Measurements from ENCODE around the gene RANBP1.
"Not testable (repeated sequence)": the region's sequence is repeated elsewhere in the genome, so short reads cannot be mapped to it uniquely, and the experiment has no call there.

The RANBP1 gene

GRCh38 chr22:20115691-20116375 is at the start of gene RANBP1:
Gene RANBP1, plus strand, starts transcription at chr22:20116104. Its CDS starts 81 bp downstream, at chr22:20116185.
- no peak for DNase-seq (ENCODE audit: low read depth)

GRCh38 chr22:20066617-20067383 is 49.1 kb upstream of the RANBP1 start:
- DNase-seq (ENCODE audit: low read depth) = no peak

GRCh38 chr22:20067384-20067682 is 48.6 kb upstream of the RANBP1 start:
- DNase-seq (ENCODE audit: low read depth) = not testable (repeated sequence)

- no peak for DNase-seq (ENCODE audit: low read depth)
Measured at GRCh38 chr22:20068640-20069039, 47.3 kb upstream of the RANBP1 start.

GRCh38 chr22:20069331-20070042 is 46.4 kb upstream of the RANBP1 start:
- DNase-seq (ENCODE audit: low read depth) = no peak

- DNase-seq (ENCODE audit: low read depth) = no peak
Measured at GRCh38 chr22:20071524-20071972, 44.4 kb upstream of the RANBP1 start.

- no peak for DNase-seq (ENCODE audit: low read depth)
Measured at GRCh38 chr22:20076627-20077172, 39.2 kb upstream of the RANBP1 start.

- DNase-seq (ENCODE audit: low read depth) = peak; percentile 96
Measured at GRCh38 chr22:20079745-20080444, 36.0 kb upstream of the RANBP1 start, which contains the start of gene DGCR8. Gene DGCR8, plus strand, starts transcription at chr22:20080241. Its CDS starts 5,723 bp downstream, at chr22:20085964.

- peak; percentile 61 for DNase-seq (ENCODE audit: low read depth)
Measured at GRCh38 chr22:20080445-20080775, 35.5 kb upstream of the RANBP1 start.

- DNase-seq (ENCODE audit: low read depth) = peak; percentile 60
Measured at GRCh38 chr22:20080776-20081654, 34.9 kb upstream of the RANBP1 start.

GRCh38 chr22:20083157-20083890 is 32.6 kb upstream of the RANBP1 start:
- no peak for DNase-seq (ENCODE audit: low read depth)

GRCh38 chr22:20083891-20084546 is 31.9 kb upstream of the RANBP1 start:
- no peak for DNase-seq (ENCODE audit: low read depth)

GRCh38 chr22:20084547-20085413 is 31.1 kb upstream of the RANBP1 start:
- no peak for DNase-seq (ENCODE audit: low read depth)

- DNase-seq (ENCODE audit: low read depth) = no peak
Measured at GRCh38 chr22:20085651-20086050, 30.3 kb upstream of the RANBP1 start.

GRCh38 chr22:20086101-20086599 is 29.8 kb upstream of the RANBP1 start:
- no peak for DNase-seq (ENCODE audit: low read depth)

- DNase-seq (ENCODE audit: low read depth) = no peak
Measured at GRCh38 chr22:20086763-20087162, 29.1 kb upstream of the RANBP1 start.

GRCh38 chr22:20087319-20088262 is 28.3 kb upstream of the RANBP1 start:
- no peak for DNase-seq (ENCODE audit: low read depth)
